Measurements from ENCODE around the gene CAVIN1.
"Not testable (repeated sequence)": the region's sequence is repeated elsewhere in the genome, so short reads cannot be mapped to it uniquely, and the experiment has no call there.

Gene CAVIN1

GRCh38 chr17:42417981-42418380, 5.1 kb downstream of the CAVIN1 start:
- peak; percentile 42; the same call in 1 of the 2 replicates for TF ChIP-seq SPI1 (IDR thresholded peaks at IDR 0.05; ENCODE audit: borderline replicate concordance, low read depth)
- not testable (repeated sequence) for H3K27ac ChIP-seq (replicated peaks); H3K4me3 ChIP-seq (replicated peaks; ENCODE audit: insufficient read depth, low read length)
- DNase-seq (ENCODE audit: low read depth in 1 of 2, low spot score in 1 of 2), result peak in 1 of 2 experiments; percentile 50
- H3K27me3 ChIP-seq (ENCODE audit: insufficient read depth, poor library complexity, severe bottlenecking), result peaks cover 26% of the 10 kb centered on the region

DNA sequence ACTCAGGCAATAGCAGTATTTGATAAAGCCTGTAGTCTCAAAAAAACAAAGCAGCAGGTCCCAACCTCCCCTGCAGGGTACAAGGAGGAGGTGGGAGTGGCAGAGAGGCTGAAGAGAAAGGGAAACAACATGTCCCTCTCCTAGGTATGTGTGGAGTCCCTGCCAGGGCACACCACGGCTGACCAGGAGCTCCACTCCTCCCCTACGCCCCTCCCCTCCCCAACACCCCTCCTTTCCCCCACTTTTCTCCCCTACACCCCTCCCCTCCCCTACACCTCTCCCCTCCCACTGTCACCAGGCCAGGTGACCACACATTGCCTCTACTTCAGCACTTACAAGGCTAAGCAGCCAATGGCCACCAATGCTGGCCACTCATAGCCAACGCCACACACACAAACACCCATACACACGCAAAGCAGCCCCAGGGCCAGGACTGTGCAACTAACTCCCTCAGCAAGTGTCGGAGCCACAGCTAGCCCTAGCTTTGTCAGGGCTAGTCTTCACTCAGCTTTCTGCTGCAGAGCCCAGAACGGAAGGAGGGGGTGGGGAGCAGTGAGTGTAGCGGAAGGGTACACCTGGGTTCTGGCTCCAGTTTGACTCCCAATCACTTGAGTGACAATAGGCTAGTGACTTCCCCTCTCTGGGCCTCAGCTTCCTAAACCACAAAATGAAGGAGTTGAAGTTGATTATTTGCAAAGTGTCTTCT, 8.2 kb downstream of the CAVIN1 start:
- DNase-seq (ENCODE audit: low read depth in 1 of 2, low spot score in 1 of 2), result peak; percentile 70 to 79
- TF ChIP-seq POLR2AphosphoS5 (IDR thresholded peaks at IDR 0.05; ENCODE audit: low read depth), result peak; percentile 36; the same call in 1 of the 2 replicates
- TF ChIP-seq, protein P1, sequence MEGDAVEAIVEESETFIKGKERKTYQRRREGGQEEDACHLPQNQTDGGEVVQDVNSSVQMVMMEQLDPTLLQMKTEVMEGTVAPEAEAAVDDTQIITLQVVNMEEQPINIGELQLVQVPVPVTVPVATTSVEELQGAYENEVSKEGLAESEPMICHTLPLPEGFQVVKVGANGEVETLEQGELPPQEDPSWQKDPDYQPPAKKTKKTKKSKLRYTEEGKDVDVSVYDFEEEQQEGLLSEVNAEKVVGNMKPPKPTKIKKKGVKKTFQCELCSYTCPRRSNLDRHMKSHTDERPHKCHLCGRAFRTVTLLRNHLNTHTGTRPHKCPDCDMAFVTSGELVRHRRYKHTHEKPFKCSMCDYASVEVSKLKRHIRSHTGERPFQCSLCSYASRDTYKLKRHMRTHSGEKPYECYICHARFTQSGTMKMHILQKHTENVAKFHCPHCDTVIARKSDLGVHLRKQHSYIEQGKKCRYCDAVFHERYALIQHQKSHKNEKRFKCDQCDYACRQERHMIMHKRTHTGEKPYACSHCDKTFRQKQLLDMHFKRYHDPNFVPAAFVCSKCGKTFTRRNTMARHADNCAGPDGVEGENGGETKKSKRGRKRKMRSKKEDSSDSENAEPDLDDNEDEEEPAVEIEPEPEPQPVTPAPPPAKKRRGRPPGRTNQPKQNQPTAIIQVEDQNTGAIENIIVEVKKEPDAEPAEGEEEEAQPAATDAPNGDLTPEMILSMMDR (IDR thresholded peaks at IDR 0.05; ENCODE audit: insufficient read depth, low read length), result no peak
- peak; percentile 84 for TF ChIP-seq SPI1 (IDR thresholded peaks at IDR 0.05; ENCODE audit: borderline replicate concordance, low read depth)
- TF ChIP-seq GABPA (IDR thresholded peaks at IDR 0.05; ENCODE audit: low read depth), result no peak
- Histone ChIP-seq H3K27ac (replicated peaks) (peak overlapping the region; percentile 50), H3K27me3 (ENCODE audit: insufficient read depth, poor library complexity, severe bottlenecking) (no peaks in the 10 kb centered on the region), H3K4me3 (replicated peaks; ENCODE audit: insufficient read depth, low read length) (no peak overlapping the region)

- no peak overlapping the region for H3K4me3 ChIP-seq (replicated peaks; ENCODE audit: insufficient read depth, low read length)
- H3K27me3 ChIP-seq (ENCODE audit: insufficient read depth, poor library complexity, severe bottlenecking), result no peaks in the 10 kb centered on the region
- TF ChIP-seq SPI1 (IDR thresholded peaks at IDR 0.05; ENCODE audit: borderline replicate concordance, low read depth), result no peak
- no peak for TF ChIP-seq GABPA (IDR thresholded peaks at IDR 0.05; ENCODE audit: low read depth)
- TF ChIP-seq POLR2AphosphoS5 (IDR thresholded peaks at IDR 0.05; ENCODE audit: low read depth), result no peak
- TF ChIP-seq, protein P2, sequence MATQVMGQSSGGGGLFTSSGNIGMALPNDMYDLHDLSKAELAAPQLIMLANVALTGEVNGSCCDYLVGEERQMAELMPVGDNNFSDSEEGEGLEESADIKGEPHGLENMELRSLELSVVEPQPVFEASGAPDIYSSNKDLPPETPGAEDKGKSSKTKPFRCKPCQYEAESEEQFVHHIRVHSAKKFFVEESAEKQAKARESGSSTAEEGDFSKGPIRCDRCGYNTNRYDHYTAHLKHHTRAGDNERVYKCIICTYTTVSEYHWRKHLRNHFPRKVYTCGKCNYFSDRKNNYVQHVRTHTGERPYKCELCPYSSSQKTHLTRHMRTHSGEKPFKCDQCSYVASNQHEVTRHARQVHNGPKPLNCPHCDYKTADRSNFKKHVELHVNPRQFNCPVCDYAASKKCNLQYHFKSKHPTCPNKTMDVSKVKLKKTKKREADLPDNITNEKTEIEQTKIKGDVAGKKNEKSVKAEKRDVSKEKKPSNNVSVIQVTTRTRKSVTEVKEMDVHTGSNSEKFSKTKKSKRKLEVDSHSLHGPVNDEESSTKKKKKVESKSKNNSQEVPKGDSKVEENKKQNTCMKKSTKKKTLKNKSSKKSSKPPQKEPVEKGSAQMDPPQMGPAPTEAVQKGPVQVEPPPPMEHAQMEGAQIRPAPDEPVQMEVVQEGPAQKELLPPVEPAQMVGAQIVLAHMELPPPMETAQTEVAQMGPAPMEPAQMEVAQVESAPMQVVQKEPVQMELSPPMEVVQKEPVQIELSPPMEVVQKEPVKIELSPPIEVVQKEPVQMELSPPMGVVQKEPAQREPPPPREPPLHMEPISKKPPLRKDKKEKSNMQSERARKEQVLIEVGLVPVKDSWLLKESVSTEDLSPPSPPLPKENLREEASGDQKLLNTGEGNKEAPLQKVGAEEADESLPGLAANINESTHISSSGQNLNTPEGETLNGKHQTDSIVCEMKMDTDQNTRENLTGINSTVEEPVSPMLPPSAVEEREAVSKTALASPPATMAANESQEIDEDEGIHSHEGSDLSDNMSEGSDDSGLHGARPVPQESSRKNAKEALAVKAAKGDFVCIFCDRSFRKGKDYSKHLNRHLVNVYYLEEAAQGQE (IDR thresholded peaks at IDR 0.05; ENCODE audit: insufficient replicate concordance, low read depth), result no peak
- no peak overlapping the region for H3K27ac ChIP-seq (replicated peaks)
- DNase-seq (ENCODE audit: low read depth in 1 of 2, low spot score in 1 of 2), result no peak
These were observed 9.5 kb downstream of the CAVIN1 start for GRCh38 chr17:42413464-42414040.

- no peaks in the 10 kb centered on the region for H3K27me3 ChIP-seq (ENCODE audit: insufficient read depth, poor library complexity, severe bottlenecking)
- TF ChIP-seq POLR2AphosphoS5 (IDR thresholded peaks at IDR 0.05; ENCODE audit: low read depth), result no peak
- no peak overlapping the region for H3K27ac ChIP-seq (replicated peaks)
- no peak overlapping the region for H3K4me3 ChIP-seq (replicated peaks; ENCODE audit: insufficient read depth, low read length)
- DNase-seq (ENCODE audit: low read depth in 1 of 2, low spot score in 1 of 2), result no peak
These were observed 11.0 kb downstream of the CAVIN1 start for GRCh38 chr17:42411905-42412679.

DNA sequence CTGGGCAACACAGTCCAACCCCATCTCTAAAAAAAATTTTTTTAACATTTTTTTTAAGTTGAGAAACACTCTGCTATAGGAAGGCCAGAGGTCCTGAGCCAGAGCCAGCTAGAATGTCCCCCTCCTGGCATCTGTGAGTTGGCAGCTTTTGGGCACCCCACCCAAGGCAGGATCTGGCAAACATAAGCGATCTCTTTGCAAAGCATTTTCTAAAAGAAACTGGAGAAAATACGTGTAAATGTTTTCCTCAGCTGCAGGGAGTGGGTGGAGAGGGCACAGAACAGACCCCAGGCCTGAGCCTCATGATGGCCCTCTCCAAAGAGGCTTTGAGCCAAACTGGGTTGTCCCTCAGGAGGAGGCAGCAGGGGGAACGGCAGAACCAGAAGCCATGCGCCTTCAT, 11.7 kb downstream of the CAVIN1 start:
- no peak overlapping the region for H3K27ac ChIP-seq (replicated peaks)
- H3K27me3 ChIP-seq (ENCODE audit: insufficient read depth, poor library complexity, severe bottlenecking), result no peaks in the 10 kb centered on the region
- TF ChIP-seq, protein P2 (IDR thresholded peaks at IDR 0.05; ENCODE audit: insufficient replicate concordance, low read depth), result no peak
- no peak for TF ChIP-seq GABPA (IDR thresholded peaks at IDR 0.05; ENCODE audit: low read depth)
- no peak for TF ChIP-seq SPI1 (IDR thresholded peaks at IDR 0.05; ENCODE audit: borderline replicate concordance, low read depth)
- no peak for TF ChIP-seq POLR2AphosphoS5 (IDR thresholded peaks at IDR 0.05; ENCODE audit: low read depth)
- TF ChIP-seq, protein P1 (IDR thresholded peaks at IDR 0.05; ENCODE audit: insufficient read depth, low read length), result no peak
- no peak for DNase-seq (ENCODE audit: low read depth in 1 of 2, low spot score in 1 of 2)
- H3K4me3 ChIP-seq (replicated peaks; ENCODE audit: insufficient read depth, low read length), result no peak overlapping the region

Measured in HL-60 (cell line).